PC-9 (cell line): Measurements from ENCODE around the gene CFAP97. TPM values are rescaled to one million over a fixed set of nuclear protein-coding genes. Genes with fewer than 3 reads are reported as not detected.

Experiments
- BruUV-seq: library from RNA; stranded (reverse); fragments of 400-500 nt; replicated peaks from 2 replicates; lab custom pipeline; 2021; lab: Mats Ljungman, UMichigan
- CTCF ChIA-PET: fragments of 300-600 bp; sonication (Branson Sonifier 250); formaldehyde crosslinking; loops from one replicate; lab custom pipeline; 2022; ENCODE audit warnings: antibody characterized with exemption; lab: Charles Lee
- POLR2A ChIA-PET: fragments of 300-600 bp; sonication (Branson Sonifier 250); formaldehyde crosslinking; loops from one replicate; lab custom pipeline; 2022; ENCODE audit warnings: antibody characterized with exemption; ENCODE audit not compliant: unreplicated experiment; lab: Charles Lee
- DNase-seq, 2 experiments: peaks; one replicate each; pipeline versions ENCODE4 v3.0.0 to v3.0.0-alpha.2; 2015 to 2022; ENCODE audit warnings: mixed read lengths in 1 of 2
- H2AFZ ChIP-seq: fragments of 200-600 bp; sonication (generic); 2 replicates; pipeline ENCODE4 v1.8.1; 2017; ENCODE audit warnings: antibody characterized with exemption
- H3F3A ChIP-seq: fragments of 200-600 bp; sonication (generic); 2 replicates; pipeline ENCODE4 v1.8.1; 2017; ENCODE audit warnings: antibody characterized with exemption, mild to moderate bottlenecking, low read depth; ENCODE audit not compliant: insufficient read depth
- H3K27ac ChIP-seq: fragments of 200-600 bp; sonication (generic); 2 replicates; pipeline ENCODE4 v1.6.1; 2016; ENCODE audit warnings: mixed run types
- H3K27me3 ChIP-seq: fragments of 200-600 bp; sonication (generic); 2 replicates; pipeline ENCODE4 v1.6.1; 2016; ENCODE audit warnings: low read depth, mixed run types; ENCODE audit not compliant: insufficient read depth
- H3K36me3 ChIP-seq: fragments of 200-600 bp; sonication (generic); 2 replicates; pipeline ENCODE4 v1.6.1; 2016; ENCODE audit warnings: low read depth, mixed run types
- H3K4me1 ChIP-seq: fragments of 200-600 bp; sonication (generic); replicated peaks from 2 replicates; pipeline ENCODE4 v1.6.1; 2016; ENCODE audit warnings: mixed run types; ENCODE audit not compliant: insufficient read depth
- H3K4me2 ChIP-seq: fragments of 200-600 bp; sonication (generic); 2 replicates; pipeline ENCODE4 v1.6.1; 2017; ENCODE audit warnings: mixed run types
- H3K4me3 ChIP-seq: fragments of 200-600 bp; sonication (generic); 2 replicates; pipeline ENCODE4 v1.6.1; 2016; ENCODE audit warnings: mixed run types
- H3K79me2 ChIP-seq: fragments of 200-600 bp; sonication (generic); 2 replicates; pipeline ENCODE4 v1.6.1; 2017; ENCODE audit warnings: low read depth, mixed run types
- H3K9me2 ChIP-seq: fragments of 200-600 bp; sonication (generic); 2 replicates; pipeline ENCODE4 v1.8.1; 2017; ENCODE audit warnings: mild to moderate bottlenecking; ENCODE audit not compliant: insufficient read depth
- H3K9me3 ChIP-seq: fragments of 200-600 bp; sonication (generic); 2 replicates; pipeline ENCODE4 v1.8.1; 2016; ENCODE audit warnings: low read depth; ENCODE audit not compliant: insufficient read depth
- H4K20me1 ChIP-seq: fragments of 200-600 bp; sonication (generic); 2 replicates; pipeline ENCODE4 v1.8.1; 2017; ENCODE audit not compliant: insufficient read depth
- CTCF ChIP-seq: fragments of 200-600 bp; sonication (generic); conservative IDR thresholded peaks from 2 replicates; pipeline ENCODE4 v1.6.1; 2017; ENCODE audit warnings: mixed run types, antibody characterized with exemption, mild to moderate bottlenecking, moderate library complexity
- EZH2 ChIP-seq: fragments of 200-600 bp; sonication (generic); IDR thresholded peaks from 2 replicates; pipeline ENCODE4 v1.8.0; 2017; ENCODE audit warnings: antibody characterized with exemption, low read depth
- intact Hi-C: fragments of 100-400 bp; cut with micrococcal nuclease; formaldehyde crosslinking; loops from one replicate; pipeline ENCODE4 v1.10.0; 2022; ENCODE audit not compliant: unreplicated experiment
- total RNA-seq: library from RNA; stranded (reverse); gene quantifications from 2 replicates; pipeline ENCODE4 v1.2.3, GENCODE V29; 2021

Gene CFAP97
- total RNA-seq, 1 experiment from 2014 or later, result 48.2 TPM

GRCh38 chr4:185247151-185247550 is 43.4 kb upstream of the CFAP97 start:
- ChIA-PET CTCF (no interaction called here), POLR2A (interaction anchor here (0.7 kb wide), 1 partner anchor 10 kb away, joined by 3 read pairs; no protein-coding TSS in a partner anchor)
- no peaks in the 10 kb centered on the region for H3K79me2 ChIP-seq
- TF ChIP-seq EZH2 (no peak), CTCF (no peak)
- no peaks in the 10 kb centered on the region for H3K27me3 ChIP-seq
- no peaks in the 10 kb centered on the region for H3F3A ChIP-seq
- H3K36me3 ChIP-seq, result no peaks in the 10 kb centered on the region
- no TSS peak for BruUV-seq
- no peak overlapping the region for H3K4me3 ChIP-seq
- no peak overlapping the region for H2AFZ ChIP-seq
- no peaks in the 10 kb centered on the region for H3K9me3 ChIP-seq
- H3K9me2 ChIP-seq, result no peaks in the 10 kb centered on the region
- H4K20me1 ChIP-seq, result no peaks in the 10 kb centered on the region
- no peak overlapping the region for H3K4me2 ChIP-seq
- no peak overlapping the region for H3K27ac ChIP-seq
- DNase-seq, result no peak
- no peaks in the 10 kb centered on the region for H3K4me1 ChIP-seq
- intact Hi-C loops, result no loop called here

GRCh38 chr4:185246453-185246852 is 42.7 kb upstream of the CFAP97 start:
- TF ChIP-seq EZH2 (no peak), CTCF (no peak)

GRCh38 chr4:185244763-185245162 is 41.0 kb upstream of the CFAP97 start:
- Histone ChIP-seq H3K79me2 (no peaks in the 10 kb centered on the region), H3K27me3 (no peaks in the 10 kb centered on the region), H3K9me2 (no peaks in the 10 kb centered on the region), H3K4me2 (no peak overlapping the region), H3K36me3 (no peaks in the 10 kb centered on the region), H3K9me3 (no peaks in the 10 kb centered on the region), H3K4me1 (no peaks in the 10 kb centered on the region), H3K27ac (no peak overlapping the region), H4K20me1 (no peaks in the 10 kb centered on the region), H3K4me3 (no peak overlapping the region), H2AFZ (no peak overlapping the region), H3F3A (no peaks in the 10 kb centered on the region)
- CTCF ChIA-PET, result no interaction called here
- no peak for DNase-seq
- TF ChIP-seq CTCF (no peak), EZH2 (no peak)
- intact Hi-C loops, result no loop called here
- no TSS peak for BruUV-seq
- POLR2A ChIA-PET, result no interaction called here

More at GRCh38 chr4:185246453-185246852, 42.7 kb upstream of the CFAP97 start:
- no peaks in the 10 kb centered on the region for H3K4me1 ChIP-seq
- CTCF ChIA-PET, result no interaction called here
- BruUV-seq, result no TSS peak
- H3K27me3 ChIP-seq, result no peaks in the 10 kb centered on the region
- no peaks in the 10 kb centered on the region for H3K36me3 ChIP-seq
- no peak overlapping the region for H2AFZ ChIP-seq
- POLR2A ChIA-PET, result no interaction called here
- H3K79me2 ChIP-seq, result no peaks in the 10 kb centered on the region
- H3K9me3 ChIP-seq, result no peaks in the 10 kb centered on the region
- no peak overlapping the region for H3K4me3 ChIP-seq
- intact Hi-C loops, result no loop called here
- no peak overlapping the region for H3K27ac ChIP-seq
- no peak overlapping the region for H3K4me2 ChIP-seq
- H3F3A ChIP-seq, result no peaks in the 10 kb centered on the region
- H4K20me1 ChIP-seq, result no peaks in the 10 kb centered on the region
- DNase-seq, result no peak
- no peaks in the 10 kb centered on the region for H3K9me2 ChIP-seq
